Amniotic epithelial cell (primary cell): ENCODE data around the gene BRIX1.

Experiments
- DNase-seq: peaks from one replicate; pipeline ENCODE4 v3.0.0-alpha.2; 2010; ENCODE audit warnings: low read depth

BRIX1 gene

GRCh38 chr5:34915139-34915855 is at the start of gene BRIX1, which contains the start of gene RAD1:
BRIX1 (plus strand) TSS chr5:34915711; CDS start chr5:34915739, 28 bp downstream.
RAD1 (minus strand) TSS chr5:34915504; CDS start chr5:34914892, 612 bp downstream.
- peak; percentile 97 for DNase-seq

GRCh38 chr5:34866989-34867471 is 48.5 kb upstream of the BRIX1 start:
- no peak for DNase-seq

DNA sequence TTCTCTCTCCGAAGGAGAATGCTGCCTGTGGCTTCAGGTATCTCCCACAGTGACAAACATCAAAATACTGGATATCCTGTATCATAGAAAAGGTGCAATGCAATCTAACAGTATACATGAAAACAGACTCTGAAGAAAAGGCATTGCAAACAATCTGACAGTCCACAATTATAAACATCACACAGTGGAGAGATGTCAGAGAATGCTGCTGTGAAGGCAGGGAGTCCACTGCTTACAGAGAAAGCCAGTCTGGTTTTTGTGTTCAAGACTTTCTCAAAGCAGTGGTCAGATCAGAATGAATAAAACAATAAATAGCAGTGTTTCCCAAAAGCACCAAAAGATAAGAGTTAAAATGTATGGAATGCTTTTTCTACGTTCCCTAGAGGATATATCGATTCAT is 47.9 kb upstream of the BRIX1 start:
- DNase-seq, result no peak

DNA sequence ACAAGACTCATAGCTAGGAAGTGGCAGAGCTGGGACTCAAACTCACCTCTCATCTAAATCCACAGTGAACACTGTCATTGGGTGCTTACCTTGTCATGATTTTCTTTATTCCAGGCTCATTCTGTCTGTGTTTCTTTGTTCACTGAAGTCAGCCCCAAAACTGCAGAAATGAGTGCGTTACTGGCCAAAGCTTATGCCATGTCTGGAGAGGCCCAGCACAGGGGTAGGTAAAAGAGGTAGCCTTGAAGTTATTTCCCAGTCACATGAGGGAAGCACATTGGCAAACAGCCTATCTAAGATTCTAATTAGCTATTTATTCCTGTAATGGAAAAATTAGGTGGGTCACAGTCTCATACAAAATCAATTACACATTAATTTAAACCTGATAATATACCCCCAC is 46.7 kb upstream of the BRIX1 start:
- DNase-seq, result no peak

DNA sequence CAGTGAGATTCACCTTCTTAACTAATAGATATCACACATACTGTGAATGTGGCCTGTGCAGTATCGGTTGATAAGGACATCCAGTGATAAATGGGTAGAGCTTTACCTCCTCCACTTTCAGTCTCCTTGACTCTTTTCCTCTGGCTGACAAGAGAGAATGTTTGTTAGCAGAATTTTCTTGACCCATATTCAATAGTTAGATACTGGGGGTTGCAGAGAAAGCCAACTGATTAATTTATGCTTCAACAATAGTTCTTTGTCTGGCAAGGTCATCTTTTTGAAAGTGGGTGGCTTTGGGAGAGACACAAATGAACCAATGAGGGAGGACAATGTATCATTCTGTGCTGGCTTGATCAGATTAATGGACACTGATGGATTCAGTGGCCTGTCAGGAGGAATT is 46.3 kb upstream of the BRIX1 start:
- DNase-seq, result no peak

- no peak for DNase-seq
Measured at GRCh38 chr5:34870382-34870781, 45.1 kb upstream of the BRIX1 start.

DNA sequence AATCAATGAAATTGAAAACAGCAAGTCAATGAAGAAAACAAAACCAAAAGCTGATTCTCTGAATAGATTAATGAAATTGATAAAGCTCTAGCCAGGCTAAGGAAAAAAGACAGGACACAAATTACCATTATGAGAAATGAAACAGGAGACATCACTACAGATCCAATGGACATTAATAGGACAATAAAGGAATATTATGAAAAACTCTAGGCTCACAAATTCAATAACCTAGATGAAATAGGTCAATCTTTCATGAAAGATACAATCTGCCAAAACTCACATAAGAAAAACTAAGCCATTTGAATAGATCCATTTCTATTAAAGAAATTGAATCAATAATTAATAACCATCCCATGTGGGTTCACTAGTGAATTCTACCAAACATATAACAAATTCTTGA is 39.2 kb upstream of the BRIX1 start:
- DNase-seq, result no peak

GRCh38 chr5:34881246-34881645 is 34.3 kb upstream of the BRIX1 start:
- no peak for DNase-seq

DNA sequence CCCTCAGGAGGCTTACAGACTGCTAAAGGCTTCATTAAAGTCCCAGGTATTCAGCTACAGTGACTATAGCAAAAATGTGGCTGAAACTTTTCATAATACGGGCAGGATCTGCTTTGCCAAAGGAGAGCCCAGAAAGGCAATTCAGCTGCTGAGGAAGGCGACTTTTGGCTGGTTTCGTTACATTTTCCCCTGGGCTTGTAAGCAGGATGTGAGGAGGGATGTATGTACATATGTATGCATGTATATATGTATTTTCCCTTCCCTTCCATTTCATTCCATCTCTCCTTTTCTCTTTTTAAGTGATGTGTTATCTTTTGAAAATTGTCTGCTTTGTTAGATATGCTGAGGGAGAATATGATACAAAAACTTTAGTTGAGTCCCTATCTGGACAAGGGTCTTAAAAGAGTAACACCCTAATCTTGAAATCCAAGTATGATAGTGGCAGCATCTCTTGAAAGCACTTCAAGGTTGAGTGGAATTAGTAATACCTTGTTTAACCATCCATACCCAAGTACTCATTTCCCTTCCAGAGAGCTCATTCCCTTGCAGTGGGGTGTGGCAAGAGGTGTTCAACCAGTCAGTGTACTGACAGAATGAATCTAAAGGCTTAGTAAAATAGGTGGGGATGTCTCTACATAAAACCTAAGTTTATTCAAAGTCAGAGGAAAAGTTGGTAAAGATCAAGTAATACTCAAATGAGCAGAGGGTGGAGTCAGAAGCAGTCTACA is 29.0 kb upstream of the BRIX1 start:
- no peak for DNase-seq

DNA sequence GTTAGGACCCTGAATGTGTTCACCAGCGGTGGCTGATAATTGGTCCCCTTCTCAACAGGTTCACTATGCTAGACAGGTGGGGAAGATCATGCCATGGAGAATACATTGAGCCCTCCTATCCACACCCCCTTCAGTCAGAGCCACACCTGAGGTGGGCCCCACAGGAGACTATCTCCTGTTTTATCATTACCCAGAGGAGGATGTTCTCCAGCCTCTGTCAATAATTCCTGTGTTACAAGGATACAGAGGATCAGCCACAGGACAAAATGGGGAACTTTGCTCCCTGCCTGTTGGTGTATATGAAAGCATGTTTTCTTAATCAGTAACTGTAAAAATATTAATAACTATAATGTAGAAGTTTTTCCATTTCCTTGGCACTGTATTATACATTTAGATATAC is 26.1 kb upstream of the BRIX1 start:
- DNase-seq, result no peak

DNA sequence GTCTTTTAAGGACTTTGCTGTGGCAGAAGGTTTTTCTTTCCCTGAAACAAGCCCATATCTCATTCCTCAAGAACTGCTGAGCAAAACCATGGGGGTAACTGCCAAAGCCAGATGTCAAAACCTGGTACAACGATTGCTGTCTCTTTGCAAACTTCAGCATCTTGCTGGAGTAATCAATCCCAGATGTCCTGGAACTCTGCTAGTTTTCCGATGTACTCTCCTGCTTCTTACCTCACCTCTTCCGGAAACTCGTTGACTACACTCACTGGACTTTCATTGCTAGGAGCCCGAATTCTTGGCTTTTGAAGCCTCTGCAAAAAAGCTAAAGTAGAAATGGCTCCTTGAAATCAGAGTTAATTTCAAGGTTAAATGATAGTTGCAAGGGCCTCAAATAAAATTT is 23.5 kb upstream of the BRIX1 start:
- DNase-seq, result no peak

GRCh38 chr5:34892414-34892813 is 23.1 kb upstream of the BRIX1 start:
- DNase-seq, result no peak

- DNase-seq, result no peak
Measured at GRCh38 chr5:34894716-34895115, 20.8 kb upstream of the BRIX1 start.

GRCh38 chr5:34895641-34896419 is 19.7 kb upstream of the BRIX1 start:
- DNase-seq, result peak; percentile 85

- DNase-seq, result no peak
Measured at GRCh38 chr5:34897646-34898045, 17.9 kb upstream of the BRIX1 start.

DNA sequence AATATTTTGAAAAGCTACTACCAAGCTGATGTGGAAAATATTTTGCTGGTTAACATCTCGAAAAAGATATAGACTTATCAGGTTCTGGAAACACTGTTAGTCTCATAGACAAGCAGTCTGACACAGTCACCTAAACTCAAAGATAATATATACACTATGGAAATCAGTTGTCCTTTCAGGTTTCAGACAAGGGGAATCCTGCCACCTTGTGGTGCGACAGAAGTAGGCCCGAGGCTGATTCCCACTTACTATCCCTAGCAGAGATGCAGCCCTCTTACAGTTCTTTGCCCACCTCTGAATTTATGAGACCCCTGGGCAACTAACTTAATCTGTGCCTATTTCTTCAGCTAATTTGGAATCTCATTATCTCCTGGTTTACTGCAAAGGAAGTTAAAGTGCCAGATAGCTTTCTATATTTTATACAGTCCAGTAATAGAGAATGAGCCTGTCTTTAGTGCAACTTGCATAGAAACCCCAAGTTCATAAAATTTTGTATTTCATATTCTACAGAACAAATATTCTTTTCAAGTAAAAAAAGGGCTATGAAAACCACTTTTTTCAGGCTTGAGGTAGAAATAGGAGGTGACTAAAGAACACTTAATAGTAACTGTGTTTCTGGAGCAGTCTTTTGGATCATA is 17.1 kb upstream of the BRIX1 start:
- DNase-seq, result peak; percentile 72

GRCh38 chr5:34899066-34899465 is 16.4 kb upstream of the BRIX1 start:
- no peak for DNase-seq

DNA sequence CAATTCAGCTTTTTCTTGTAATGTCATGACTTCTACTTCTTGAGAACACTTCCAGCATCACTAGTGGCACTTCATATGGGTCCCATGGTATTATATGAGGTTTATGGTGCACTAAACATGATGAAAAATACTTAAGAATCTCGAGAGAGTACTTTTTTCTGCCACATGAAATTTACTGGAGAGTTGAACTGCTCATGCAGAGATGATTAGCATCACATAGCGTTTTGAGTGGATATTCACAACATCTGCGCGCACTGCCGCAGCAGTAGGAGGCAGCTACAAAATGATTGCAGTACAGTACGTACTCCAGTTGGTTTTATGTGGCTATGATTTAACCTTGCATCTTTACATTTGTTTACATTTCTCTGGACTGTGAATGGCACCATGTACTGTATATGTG is 14.9 kb upstream of the BRIX1 start:
- no peak for DNase-seq

DNA sequence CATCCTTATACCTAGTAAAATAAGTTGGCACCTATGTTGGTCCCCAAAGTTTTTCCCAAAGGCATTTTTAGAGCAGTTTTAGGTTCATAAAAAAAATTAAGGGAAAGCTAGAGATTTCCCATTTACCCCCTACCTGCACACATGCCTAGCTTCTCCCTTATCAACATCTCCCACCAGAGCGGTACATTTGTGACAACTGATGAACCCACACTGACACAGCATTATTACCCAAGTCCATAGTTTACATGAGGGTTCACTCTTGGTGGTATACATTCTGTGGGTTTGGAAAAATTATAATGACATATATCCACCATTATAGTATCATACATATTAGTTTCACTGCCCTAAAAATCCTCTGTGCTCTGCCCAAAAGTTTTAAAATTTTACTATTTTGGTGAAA is 12.3 kb upstream of the BRIX1 start:
- no peak for DNase-seq

GRCh38 chr5:34905564-34905963 is 9.9 kb upstream of the BRIX1 start:
- no peak for DNase-seq

DNA sequence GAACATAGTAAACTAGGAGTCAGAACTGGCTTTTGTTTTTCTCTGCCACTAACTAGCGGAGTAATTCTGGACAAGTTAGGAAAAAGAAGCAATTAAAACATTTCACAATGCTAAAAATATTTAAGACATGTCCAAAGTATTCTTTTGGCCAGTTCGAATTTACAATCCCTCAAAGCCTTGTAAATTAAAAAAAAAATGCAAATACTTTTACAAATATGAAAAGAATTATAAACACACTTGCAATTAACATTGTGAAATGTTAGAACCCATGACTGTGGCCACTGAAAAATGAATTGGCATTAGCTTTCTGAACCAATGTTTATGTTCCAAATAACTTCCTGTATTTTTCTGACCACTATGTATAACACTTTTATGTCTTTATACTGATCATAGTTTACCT is 2.4 kb upstream of the BRIX1 start:
- peak; percentile 84 for DNase-seq

DNA sequence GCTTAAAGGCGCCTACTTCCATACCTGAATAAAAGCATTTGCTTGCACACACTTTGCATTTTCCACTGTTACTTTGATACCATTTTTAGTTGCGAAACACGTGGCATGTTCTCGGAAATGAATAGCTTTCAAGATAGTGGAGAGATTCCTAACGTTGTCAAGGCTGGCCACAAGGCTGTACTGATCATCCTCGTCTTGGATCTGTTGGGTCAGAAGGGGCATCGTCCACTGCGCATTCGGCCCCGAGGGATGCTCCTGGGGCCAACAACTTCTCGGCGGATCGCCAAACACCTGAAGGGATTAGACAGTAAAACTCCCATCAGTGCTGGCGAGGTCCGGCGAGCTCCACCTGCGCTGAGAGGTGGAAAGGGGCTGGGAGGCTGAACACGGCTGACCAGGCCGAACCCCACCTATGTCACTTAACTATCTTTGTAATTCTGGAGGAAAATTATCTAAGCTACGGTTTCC is 806 bp upstream of the BRIX1 start:
- DNase-seq, result peak; percentile 83
